IMR-90 (cell line): ENCODE data around the gene TSC2. TPM values are rescaled to one million over a fixed set of nuclear protein-coding genes. Genes with fewer than 3 reads are reported as not detected.
A peak's percentile ranks its signal among the peaks of the same experiment; 100 is the strongest.

Experiments used
- ATAC-seq: fragments of 200-7000 bp; cut with Tn5 transposase; 2 replicates; pipeline ENCODE4 v1.9.1; 2020; ENCODE audit warnings: low read depth, mild to moderate bottlenecking, moderate library complexity
- BruUV-seq: library from RNA; stranded (reverse); fragments of 400-500 nt; replicated peaks from 2 replicates; lab custom pipeline; 2021; lab: Mats Ljungman, UMichigan
- CTCF ChIA-PET: fragments of 300-600 bp; formaldehyde crosslinking; extraction: SDS; loops from one replicate; lab custom pipeline; 2021; ENCODE audit warnings: antibody characterized with exemption; lab: Yijun Ruan, JAX
- POLR2A ChIA-PET: fragments of 300-600 bp; sonication (Branson Sonifier 250); formaldehyde crosslinking; loops from one replicate; lab custom pipeline; 2022; ENCODE audit warnings: antibody characterized with exemption; ENCODE audit not compliant: unreplicated experiment; lab: Charles Lee
- DNase-seq: peaks from one replicate; pipeline ENCODE4 v3.0.0; 2013
- H2AFZ ChIP-seq: replicated peaks from 2 replicates; pipeline ENCODE3; 2013; ENCODE audit warnings: low read length, mild to moderate bottlenecking; ENCODE audit not compliant: poor library complexity
- H2AK5ac ChIP-seq: 2 replicates; pipeline ENCODE4 v1.6.1; 2013; ENCODE audit warnings: low read depth, low read length, inconsistent platforms
- H2AK9ac ChIP-seq: replicated peaks from 2 replicates; pipeline ENCODE3; 2013; ENCODE audit warnings: mild to moderate bottlenecking, low read depth, low read length, moderate library complexity; ENCODE audit not compliant: poor library complexity
- H2BK120ac ChIP-seq: 2 replicates; pipeline ENCODE4 v1.6.1; 2013; ENCODE audit warnings: low read depth, low read length, inconsistent platforms
- H2BK15ac ChIP-seq: 3 replicates; pipeline ENCODE4 v1.6.1; 2013; ENCODE audit warnings: low read depth, low read length, inconsistent platforms
- H2BK20ac ChIP-seq: 2 replicates; pipeline ENCODE4 v1.6.1; 2013; ENCODE audit warnings: low read depth, mild to moderate bottlenecking, inconsistent platforms, low read length, moderate library complexity
- H2BK5ac ChIP-seq: 2 replicates; pipeline ENCODE4 v1.6.1; 2013; ENCODE audit warnings: mild to moderate bottlenecking, low read depth, low read length, inconsistent platforms; ENCODE audit not compliant: poor library complexity, severe bottlenecking
- H3K14ac ChIP-seq: replicated peaks from 2 replicates; pipeline ENCODE4 v1.6.1; 2013; ENCODE audit warnings: low read depth, low read length, inconsistent platforms
- H3K18ac ChIP-seq: 2 replicates; pipeline ENCODE4 v1.6.1; 2013; ENCODE audit warnings: low read depth, low read length, control low read depth
- H3K23ac ChIP-seq: 2 replicates; pipeline ENCODE4 v1.6.1; 2013; ENCODE audit warnings: low read depth, low read length, inconsistent platforms
- H3K27ac ChIP-seq: 2 replicates; pipeline ENCODE4 v1.5.1; 2013; ENCODE audit warnings: mild to moderate bottlenecking, control low read depth, low read length; ENCODE audit not compliant: insufficient read depth
- H3K27me3 ChIP-seq: 2 replicates; pipeline ENCODE4 v1.6.1; 2013; ENCODE audit warnings: low read length; ENCODE audit not compliant: control insufficient read depth, insufficient read depth
- H3K36me3 ChIP-seq: 2 replicates; pipeline ENCODE4 v1.6.1; 2013; ENCODE audit warnings: low read length, mixed read lengths; ENCODE audit not compliant: control insufficient read depth, insufficient read depth
- H3K4ac ChIP-seq: 2 replicates; pipeline ENCODE4 v1.6.1; 2013; ENCODE audit warnings: low read depth, low read length, inconsistent platforms
- H3K4me1 ChIP-seq: 2 replicates; pipeline ENCODE4 v1.6.1; 2013; ENCODE audit warnings: low read length, mixed read lengths; ENCODE audit not compliant: control insufficient read depth, insufficient read depth
- H3K4me2 ChIP-seq: 2 replicates; pipeline ENCODE4 v1.6.1; 2013; ENCODE audit warnings: low read depth, mild to moderate bottlenecking, control low read depth, low read length, moderate library complexity
- H3K4me3 ChIP-seq: 2 replicates; pipeline ENCODE4 v1.5.1; 2013; ENCODE audit warnings: low read depth, mild to moderate bottlenecking, control low read depth, low read length, moderate library complexity; ENCODE audit not compliant: insufficient read depth
- H3K56ac ChIP-seq: 2 replicates; pipeline ENCODE4 v1.6.1; 2013; ENCODE audit warnings: low read length, inconsistent platforms; ENCODE audit not compliant: insufficient read depth; ENCODE audit errors: extremely low read depth
- H3K79me1 ChIP-seq, 2 experiments: 2 replicates each; pipeline ENCODE4 v1.6.1; 2013; ENCODE audit warnings: low read length in 2 of 2, inconsistent platforms in 1 of 2, low read depth in 1 of 2
- H3K9ac ChIP-seq: 2 replicates; pipeline ENCODE4 v1.6.1; 2013; ENCODE audit warnings: low read depth, low read length, control low read depth
- H3K9me1 ChIP-seq: 2 replicates; pipeline ENCODE4 v1.6.1; 2013; ENCODE audit warnings: low read length, inconsistent platforms; ENCODE audit not compliant: insufficient read depth
- H3K9me3 ChIP-seq: 2 replicates; pipeline ENCODE4 v1.6.1; 2013; ENCODE audit warnings: low read length; ENCODE audit not compliant: control insufficient read depth, insufficient read depth
- H4K20me1 ChIP-seq: 2 replicates; pipeline ENCODE4 v1.6.1; 2013; ENCODE audit warnings: low read length, inconsistent platforms; ENCODE audit not compliant: insufficient read depth
- H4K5ac ChIP-seq: 2 replicates; pipeline ENCODE4 v1.6.1; 2013; ENCODE audit warnings: mild to moderate bottlenecking, low read depth, low read length, control low read depth
- H4K8ac ChIP-seq, 2 experiments: 2 replicates each; pipeline ENCODE4 v1.6.1; 2013; ENCODE audit warnings: low read depth in 2 of 2, low read length in 2 of 2, control low read depth in 1 of 2, inconsistent platforms in 1 of 2
- H4K91ac ChIP-seq: 2 replicates; pipeline ENCODE4 v1.6.1; 2013; ENCODE audit warnings: low read depth, low read length, inconsistent platforms; ENCODE audit not compliant: insufficient read depth
- CEBPB ChIP-seq: IDR thresholded peaks from 2 replicates; pipeline ENCODE4 v1.6.1; 2012; ENCODE audit warnings: low read depth, low read length, improper control_type of control experiment
- CTCF ChIP-seq: conservative IDR thresholded peaks from 2 replicates; pipeline ENCODE4 v1.5.1; 2012; ENCODE audit warnings: mild to moderate bottlenecking, low read depth, low read length, improper control_type of control experiment
- ELK1 ChIP-seq: fragments of 150-350 bp; IDR thresholded peaks from 2 replicates; pipeline ENCODE4 v1.6.1; 2016; ENCODE audit warnings: low read depth, mild to moderate bottlenecking, low read length, moderate library complexity, borderline replicate concordance
- MAZ ChIP-seq: IDR thresholded peaks from 2 replicates; pipeline ENCODE4 v1.6.1; 2012; ENCODE audit warnings: low read depth, mild to moderate bottlenecking, low read length, improper control_type of control experiment, moderate library complexity, borderline replicate concordance
- RCOR1 ChIP-seq: IDR thresholded peaks from 2 replicates; pipeline ENCODE4 v1.6.1; 2012; ENCODE audit warnings: mild to moderate bottlenecking, low read length, improper control_type of control experiment; ENCODE audit not compliant: insufficient replicate concordance
- WGBS, 2 experiments: methylation state at CpG; one replicate each; pipeline versions ENCODE4 v1.1.5 to v1.1.7; 2013; ENCODE audit warnings: missing lambda C conversion rate in 2 of 2; ENCODE audit not compliant: insufficient read length in 1 of 2; ENCODE audit errors: extremely low coverage in 2 of 2; 5-methylcytosine and 5-hydroxymethylcytosine counted together
- dilution Hi-C: fragments of 300-500 bp; cut with HindIII; formaldehyde crosslinking; loops from one replicate; pipeline ENCODE4 v1.14.3; 2018; ENCODE audit warnings: low sequenced_read_pairs; ENCODE audit not compliant: unreplicated experiment
- in situ Hi-C: fragments of 300-500 bp; cut with MboI; formaldehyde crosslinking; loops from 3 replicates; pipeline ENCODE4 v1.14.3; 2019; ENCODE audit warnings: low sequenced_read_pairs, inconsistent platforms, mixed read lengths
- intact Hi-C: fragments of 100-400 bp; cut with micrococcal nuclease; formaldehyde crosslinking; loops from 2 replicates; pipeline ENCODE4 v1.10.0; 2022
- polyA plus RNA-seq, 3 experiments: library from polyadenylated mRNA; depleted of rRNA; stranded (reverse); fragments of >200 nt; gene quantifications; 2 replicates each; pipeline ENCODE4 v1.2.3, GENCODE V29; 2012; ENCODE audit warnings: low replicate concordance in 1 of 3
- total RNA-seq: library from RNA; depleted of rRNA; stranded (reverse); fragments of >200 nt; gene quantifications from 2 replicates; pipeline ENCODE4 v1.2.3, GENCODE V29; 2012

TSC2 gene
- total and polyA plus RNA-seq, 2 of the 4 experiments (the other 2 are of a cell fraction), result 31.4 to 88.6 TPM

GRCh38 chr16:2016407-2016922, 31.3 kb upstream of the TSC2 start:
- no peak overlapping the region for H3K14ac ChIP-seq
- no peak overlapping the region for H3K27ac ChIP-seq
- BruUV-seq, result no TSS peak
- peaks cover 6% of the 10 kb centered on the region for H3K9me1 ChIP-seq
- no peaks in the 10 kb centered on the region for H3K9me3 ChIP-seq
- no peak overlapping the region for H3K4me3 ChIP-seq
- H3K4me1 ChIP-seq, result peaks cover 3% of the 10 kb centered on the region; the same call in 1 of the 2 replicates
- TF ChIP-seq CEBPB (peak; percentile 45; the same call in 1 of the 2 replicates), ELK1 (no peak), CTCF (peak; percentile 32), RCOR1 (no peak), MAZ (no peak)
- no peak overlapping the region for H3K18ac ChIP-seq
- H2AK5ac ChIP-seq, result no peak overlapping the region
- no peak overlapping the region for H3K23ac ChIP-seq
- no peak overlapping the region for H2BK20ac ChIP-seq
- intact Hi-C loops (no loop called here), in situ Hi-C loops (no loop called here), dilution Hi-C loops (no loop called here)
- ATAC-seq (no peak), DNase-seq (no peak)
- H4K8ac ChIP-seq, result no peak overlapping the region
- WGBS, 2 experiments, result 43% methylated on average over 6 of the region's 13 CpGs; no CpG with 5 or more reads in 1 of the 2 experiments
- no peaks in the 10 kb centered on the region for H3K36me3 ChIP-seq
- no peak overlapping the region for H2BK15ac ChIP-seq
- H3K4ac ChIP-seq, result no peak overlapping the region
- H2BK5ac ChIP-seq, result no peak overlapping the region
- ChIA-PET POLR2A (no interaction called here), CTCF (interaction anchor here (1.4 kb wide), 1 partner anchor 124 kb away, joined by 3 read pairs; no protein-coding TSS in a partner anchor)
- H2AFZ ChIP-seq, result peak overlapping the region; percentile 33
- no peak overlapping the region for H4K91ac ChIP-seq
- H2BK120ac ChIP-seq, result no peak overlapping the region
- no peaks in the 10 kb centered on the region for H3K79me1 ChIP-seq
- no peak overlapping the region for H4K5ac ChIP-seq
- no peak overlapping the region for H2AK9ac ChIP-seq
- no peaks in the 10 kb centered on the region for H4K20me1 ChIP-seq
- no peak overlapping the region for H3K4me2 ChIP-seq
- H3K9ac ChIP-seq, result no peak overlapping the region
- no peak overlapping the region for H3K56ac ChIP-seq
- peaks cover 18% of the 10 kb centered on the region; the same call in 1 of the 2 replicates for H3K27me3 ChIP-seq
